HCT116 (cell line): Measurements from ENCODE around the gene CACNB2. TPM values are rescaled to one million over a fixed set of nuclear protein-coding genes. Genes with fewer than 3 reads are reported as not detected.

Source experiments
- ATAC-seq: fragments of 200-7000 bp; cut with Tn5 transposase; 2 replicates; pipeline ENCODE4 v1.9.1; 2020; ENCODE audit warnings: mild to moderate bottlenecking, moderate library complexity
- BruUV-seq: library from RNA; stranded (reverse); fragments of 400-500 nt; replicated peaks from 2 replicates; lab custom pipeline; 2021; lab: Mats Ljungman, UMichigan
- CTCF ChIA-PET: fragments of 300-600 bp; sonication (Branson Sonifier 250); formaldehyde crosslinking; loops from one replicate; lab custom pipeline; 2021; ENCODE audit warnings: antibody characterized with exemption; lab: Charles Lee
- POLR2A ChIA-PET: fragments of 300-600, 350-600 bp; sonication (Branson Sonifier 250); formaldehyde crosslinking; loops from one replicate; lab custom pipeline; 2021; ENCODE audit warnings: antibody characterized with exemption; lab: Charles Lee
- RAD21 ChIA-PET, 2 experiments: fragments of 300-600 bp; sonication (Branson Sonifier 250); formaldehyde crosslinking; loops; one replicate each; lab custom pipeline; 2023; ENCODE audit warnings: low total read pairs in 2 of 2; ENCODE audit not compliant: uncharacterized antibody in 2 of 2, unreplicated experiment in 2 of 2, low non-redundant PET in 1 of 2; lab: Charles Lee
- DNase-seq: peaks from one replicate; pipeline ENCODE4 v3.0.0-alpha.2; 2010; ENCODE audit warnings: low read depth, low spot score
- H2AFZ ChIP-seq: fragments of 200-600 bp; shearing (Covaris generic), sonication (generic); 2 replicates; pipeline ENCODE4 v1.6.1; 2017; ENCODE audit warnings: low read depth, mixed run types, mixed read lengths, antibody characterized with exemption, low read length; ENCODE audit not compliant: poor library complexity, severe bottlenecking
- H3K27ac ChIP-seq: 2 replicates; pipeline ENCODE4 v1.5.1; 2012; ENCODE audit warnings: low read depth, low read length
- H3K27me3 ChIP-seq: fragments of 200-600 bp; sonication (generic); 2 replicates; pipeline ENCODE4 v1.6.1; 2016; ENCODE audit warnings: mixed run types, low read length, mixed read lengths; ENCODE audit not compliant: insufficient read depth
- H3K36me3 ChIP-seq, 2 experiments: fragments of 200-500 bp in 1 of 2; fragments of 200-600 bp in 1 of 2; sonication (Bioruptor generic) in 1 of 2; sonication (generic) in 1 of 2; 2 replicates each; pipeline versions ENCODE4 v1.5.1 to v1.6.1; 2014 to 2016; ENCODE audit warnings: low read length in 2 of 2, inconsistent platforms in 1 of 2, mixed read lengths in 1 of 2, mixed run types in 1 of 2; ENCODE audit not compliant: insufficient read depth in 2 of 2, control insufficient read depth in 1 of 2
- H3K4me1 ChIP-seq, 2 experiments: fragments of 200-600 bp in 1 of 2; sonication (generic) in 1 of 2; 2 replicates each; pipeline versions ENCODE4 v1.5.1 to v1.6.1; 2012 to 2017; ENCODE audit warnings: low read length in 2 of 2, inconsistent platforms in 1 of 2, mild to moderate bottlenecking in 1 of 2, mixed read lengths in 1 of 2, mixed run types in 1 of 2, moderate library complexity in 1 of 2; ENCODE audit not compliant: insufficient read depth in 2 of 2, control insufficient read depth in 1 of 2
- H3K4me2 ChIP-seq: fragments of 200-600 bp; sonication (generic); 2 replicates; pipeline ENCODE4 v1.6.1; 2017; ENCODE audit warnings: mixed run types, low read length, mixed read lengths
- H3K4me3 ChIP-seq, 2 experiments: fragments of 200-600 bp in 1 of 2; sonication (generic) in 1 of 2; replicated peaks in 1 of 2; 2 replicates each; pipeline ENCODE4 v1.5.1; 2011 to 2016; ENCODE audit warnings: low read length in 2 of 2, control low read depth in 1 of 2, low read depth in 1 of 2, mild to moderate bottlenecking in 1 of 2, mixed read lengths in 1 of 2, mixed run types in 1 of 2
- H3K79me2 ChIP-seq: fragments of 200-600 bp; sonication (generic); 2 replicates; pipeline ENCODE4 v1.6.1; 2017; ENCODE audit warnings: mild to moderate bottlenecking, mixed run types, low read length, moderate library complexity, mixed read lengths; ENCODE audit not compliant: insufficient read depth
- H3K9ac ChIP-seq: fragments of 200-600 bp; sonication (generic); 2 replicates; pipeline ENCODE4 v1.6.1; 2016; ENCODE audit warnings: low read length, mixed read lengths
- H3K9me2 ChIP-seq: fragments of 200-600 bp; sonication (generic), shearing (Covaris generic); 2 replicates; pipeline ENCODE4 v1.6.1; 2017; ENCODE audit warnings: mixed run types, mild to moderate bottlenecking, moderate library complexity; ENCODE audit not compliant: insufficient read depth
- H3K9me3 ChIP-seq, 2 experiments: fragments of 200-500 bp in 1 of 2; fragments of 200-600 bp in 1 of 2; sonication (Bioruptor generic) in 1 of 2; sonication (generic) in 1 of 2; 2 replicates each; pipeline ENCODE4 v1.6.1; 2014 to 2017; ENCODE audit warnings: low read length in 2 of 2, mixed read lengths in 2 of 2, inconsistent platforms in 1 of 2, low read depth in 1 of 2, mild to moderate bottlenecking in 1 of 2, mixed run types in 1 of 2, moderate library complexity in 1 of 2; ENCODE audit not compliant: control insufficient read depth in 1 of 2, insufficient read depth in 1 of 2
- H4K20me1 ChIP-seq: fragments of 200-600 bp; sonication (generic), shearing (Covaris generic); 2 replicates; pipeline ENCODE4 v1.6.1; 2017; ENCODE audit warnings: mixed run types, mild to moderate bottlenecking, moderate library complexity; ENCODE audit not compliant: insufficient read depth
- ATF3 ChIP-seq: IDR thresholded peaks from 2 replicates; pipeline ENCODE4 v1.6.1; 2012
- CBX3 ChIP-seq: IDR thresholded peaks from 2 replicates; pipeline ENCODE4 v1.6.1; 2012; ENCODE audit warnings: low read depth
- CEBPB ChIP-seq: IDR thresholded peaks from 2 replicates; pipeline ENCODE4 v1.6.1; 2012; ENCODE audit warnings: low read depth
- CTCF ChIP-seq, 3 experiments: fragments of 200-600 bp in 1 of 3; sonication (generic) in 1 of 3; IDR thresholded peaks in 2 of 3; conservative IDR thresholded peaks in 1 of 3; 2 replicates each; pipeline ENCODE4 v1.5.1; 2012 to 2017; ENCODE audit warnings: low read depth in 2 of 3, low read length in 2 of 3, antibody characterized with exemption in 1 of 3, borderline replicate concordance in 1 of 3, control low read depth in 1 of 3, mild to moderate bottlenecking in 1 of 3, mixed read lengths in 1 of 3, mixed run types in 1 of 3, moderate library complexity in 1 of 3; ENCODE audit not compliant: insufficient read depth in 1 of 3
- EGR1 ChIP-seq: IDR thresholded peaks from 2 replicates; pipeline ENCODE4 v1.6.1; 2012; ENCODE audit warnings: low read depth
- ELF1 ChIP-seq: IDR thresholded peaks from 2 replicates; pipeline ENCODE4 v1.6.1; 2012; ENCODE audit warnings: low read depth, borderline replicate concordance
- EZH2 ChIP-seq: fragments of 200-600 bp; sonication (generic); IDR thresholded peaks from 2 replicates; pipeline ENCODE4 v1.6.1; 2017; ENCODE audit warnings: antibody characterized with exemption, mixed run types
- FOSL1 ChIP-seq: IDR thresholded peaks from 2 replicates; pipeline ENCODE4 v1.6.1; 2012; ENCODE audit warnings: low read depth
- JUND ChIP-seq: IDR thresholded peaks from 2 replicates; pipeline ENCODE4 v1.6.1; 2012
- MAX ChIP-seq: IDR thresholded peaks from 2 replicates; pipeline ENCODE4 v1.6.1; 2012
- POLR2AphosphoS5 ChIP-seq: IDR thresholded peaks from 2 replicates; pipeline ENCODE4 v1.6.1; 2011; ENCODE audit warnings: mild to moderate bottlenecking, low read depth, low read length, moderate library complexity
- RAD21 ChIP-seq: IDR thresholded peaks from 2 replicates; pipeline ENCODE4 v1.6.1; 2012; ENCODE audit warnings: low read depth, mild to moderate bottlenecking
- REST ChIP-seq: IDR thresholded peaks from 2 replicates; pipeline ENCODE4 v1.6.1; 2012; ENCODE audit warnings: low read depth
- SIN3A ChIP-seq: IDR thresholded peaks from 2 replicates; pipeline ENCODE4 v1.6.1; 2012; ENCODE audit warnings: low read depth
- SP1 ChIP-seq: IDR thresholded peaks from 2 replicates; pipeline ENCODE4 v1.6.1; 2012; ENCODE audit warnings: low read depth
- SRF ChIP-seq: IDR thresholded peaks from 2 replicates; pipeline ENCODE4 v1.6.1; 2012; ENCODE audit warnings: low read depth
- TCF7L2 ChIP-seq: IDR thresholded peaks from 2 replicates; pipeline ENCODE4 v1.7.0; 2011; ENCODE audit warnings: borderline replicate concordance, inconsistent platforms; ENCODE audit not compliant: insufficient read depth, insufficient read length; ENCODE audit errors: extremely low read depth
- YY1 ChIP-seq: IDR thresholded peaks from 2 replicates; pipeline ENCODE4 v1.6.1; 2011; ENCODE audit warnings: low read length, low read depth, moderate library complexity, mild to moderate bottlenecking; ENCODE audit not compliant: insufficient replicate concordance; ENCODE audit errors: extremely low read depth
- ZNF274 ChIP-seq: fragments of 200-500 bp; sonication (Bioruptor generic); IDR thresholded peaks from 2 replicates; pipeline ENCODE4 v1.6.1; 2014; ENCODE audit warnings: mild to moderate bottlenecking, low read depth, low read length, inconsistent platforms
- intact Hi-C: fragments of 100-400 bp; cut with micrococcal nuclease; formaldehyde crosslinking; loops from 2 replicates; pipeline ENCODE4 v1.10.0; 2022
- total RNA-seq: library from RNA; stranded (reverse); gene quantifications from one replicate; pipeline ENCODE4 v1.2.1, GENCODE V29; 2021; ENCODE audit not compliant: unreplicated experiment

CACNB2 gene
- total RNA-seq, 1 experiment from 2014 or later, result 0.71 TPM

- no TSS peak for BruUV-seq
- Histone ChIP-seq H3K9me3 (no peaks in the 10 kb centered on the region), H3K27ac (no peak overlapping the region), H4K20me1 (no peaks in the 10 kb centered on the region), H3K79me2 (no peaks in the 10 kb centered on the region), H3K36me3 (no peaks in the 10 kb centered on the region), H3K4me1 (no peaks in the 10 kb centered on the region), H3K4me2 (no peak overlapping the region), H2AFZ (no peak overlapping the region), H3K9me2 (no peaks in the 10 kb centered on the region), H3K27me3 (no peaks in the 10 kb centered on the region), H3K9ac (no peak overlapping the region), H3K4me3 (no peak overlapping the region)
- ATAC-seq, result no peak
- POLR2A ChIA-PET, result no interaction called here
- intact Hi-C loops, result no loop called here
- DNase-seq, result no peak
- TF ChIP-seq ATF3 (no peak), ELF1 (no peak), CEBPB (no peak), SRF (no peak), JUND (no peak), MAX (no peak), POLR2AphosphoS5 (no peak), CTCF (IDR thresholded peaks at IDR 0.05 in 2 of 3, conservative IDR thresholded peaks at IDR 0.05 in 1 of 3; ENCODE audit: borderline replicate concordance in 1 of 3, insufficient read depth in 1 of 3, low read depth in 2 of 3, low read length in 2 of 3) (no peak), CBX3 (no peak), SP1 (no peak), REST (no peak), SIN3A (no peak), RAD21 (no peak), YY1 (no peak), ZNF274 (no peak), EZH2 (no peak), EGR1 (no peak), FOSL1 (no peak), TCF7L2 (no peak)
- CTCF ChIA-PET, result no interaction called here
- RAD21 ChIA-PET, result no interaction called here
Measured at GRCh38 chr10:18498998-18499397, 358.8 kb downstream of the CACNB2 start.
